ENCODE results near the gene MAN1A1.

GRCh38 chr6:119307056-119307455 lies 42.5 kb downstream of the MAN1A1 start:
- TF ChIP-seq, protein P1, sequence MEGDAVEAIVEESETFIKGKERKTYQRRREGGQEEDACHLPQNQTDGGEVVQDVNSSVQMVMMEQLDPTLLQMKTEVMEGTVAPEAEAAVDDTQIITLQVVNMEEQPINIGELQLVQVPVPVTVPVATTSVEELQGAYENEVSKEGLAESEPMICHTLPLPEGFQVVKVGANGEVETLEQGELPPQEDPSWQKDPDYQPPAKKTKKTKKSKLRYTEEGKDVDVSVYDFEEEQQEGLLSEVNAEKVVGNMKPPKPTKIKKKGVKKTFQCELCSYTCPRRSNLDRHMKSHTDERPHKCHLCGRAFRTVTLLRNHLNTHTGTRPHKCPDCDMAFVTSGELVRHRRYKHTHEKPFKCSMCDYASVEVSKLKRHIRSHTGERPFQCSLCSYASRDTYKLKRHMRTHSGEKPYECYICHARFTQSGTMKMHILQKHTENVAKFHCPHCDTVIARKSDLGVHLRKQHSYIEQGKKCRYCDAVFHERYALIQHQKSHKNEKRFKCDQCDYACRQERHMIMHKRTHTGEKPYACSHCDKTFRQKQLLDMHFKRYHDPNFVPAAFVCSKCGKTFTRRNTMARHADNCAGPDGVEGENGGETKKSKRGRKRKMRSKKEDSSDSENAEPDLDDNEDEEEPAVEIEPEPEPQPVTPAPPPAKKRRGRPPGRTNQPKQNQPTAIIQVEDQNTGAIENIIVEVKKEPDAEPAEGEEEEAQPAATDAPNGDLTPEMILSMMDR (IDR thresholded peaks at IDR 0.05; ENCODE audit: insufficient read depth, low read length, poor library complexity, severe bottlenecking), result no peak
- no peak for TF ChIP-seq EZH2phosphoT487 (conservative IDR thresholded peaks at IDR 0.05; ENCODE audit: low read length)

Measured in SU-DHL-6 (cell line).